NCI-H446 treated with DMSO at 0.1 percent for 48 hours (cell line): Measurements from ENCODE around the gene CAMSAP3.
"Not testable (repeated sequence)": the region's sequence is repeated elsewhere in the genome, so short reads cannot be mapped to it uniquely, and the experiment has no call there.

ENCODE experiments used
- DNase-seq: peaks from one replicate; lab custom pipeline; 2025; lab: John Stamatoyannopoulos, UW

CAMSAP3 gene

GRCh38 chr19:7633698-7634097, 38.0 kb downstream of the CAMSAP3 start, which contains the start of gene PCP2:
PCP2 (minus strand) TSS chr19:7633719; CDS start chr19:7633457, 262 bp downstream.
- no peak for DNase-seq

GRCh38 chr19:7635670-7636069, 40.0 kb downstream of the CAMSAP3 start:
- DNase-seq = no peak

- DNase-seq = no peak
Observed at GRCh38 chr19:7636317-7636690, 40.6 kb downstream of the CAMSAP3 start.

GRCh38 chr19:7636691-7637373, 41.2 kb downstream of the CAMSAP3 start, which contains the start of gene STXBP2:
STXBP2 (plus strand) TSS chr19:7637110; CDS start chr19:7637150, 40 bp downstream.
- DNase-seq = no peak

GRCh38 chr19:7637374-7638256, 42.0 kb downstream of the CAMSAP3 start:
- DNase-seq = no peak

- no peak for DNase-seq
Observed at GRCh38 chr19:7638802-7639465, 43.3 kb downstream of the CAMSAP3 start.

GRCh38 chr19:7639863-7640348, 44.2 kb downstream of the CAMSAP3 start:
- no peak for DNase-seq

GRCh38 chr19:7640803-7641202, 45.1 kb downstream of the CAMSAP3 start:
- no peak for DNase-seq

GRCh38 chr19:7641290-7642276, 45.9 kb downstream of the CAMSAP3 start:
- no peak for DNase-seq

GRCh38 chr19:7642295-7643030, 46.8 kb downstream of the CAMSAP3 start:
- no peak for DNase-seq

- DNase-seq = no peak
Observed at GRCh38 chr19:7643031-7643415, 47.4 kb downstream of the CAMSAP3 start.

- not testable (repeated sequence) for DNase-seq
Observed at GRCh38 chr19:7643629-7644549, 48.2 kb downstream of the CAMSAP3 start.

- no peak for DNase-seq
Observed at GRCh38 chr19:7644550-7644877, 48.9 kb downstream of the CAMSAP3 start.

- DNase-seq = no peak
Observed at GRCh38 chr19:7645163-7645562, 49.5 kb downstream of the CAMSAP3 start.

GRCh38 chr19:7645656-7646425, 50.2 kb downstream of the CAMSAP3 start:
- DNase-seq = no peak

GRCh38 chr19:7646426-7646700, 50.7 kb downstream of the CAMSAP3 start:
- no peak for DNase-seq

- no peak for DNase-seq
Observed at GRCh38 chr19:7647156-7647555, 51.5 kb downstream of the CAMSAP3 start.

- DNase-seq = no peak
Observed at GRCh38 chr19:7648265-7649014, 52.8 kb downstream of the CAMSAP3 start.
